AG04450 (cell line): ENCODE measurements around the gene OLR1. TPM values are rescaled to one million over a fixed set of nuclear protein-coding genes. Genes with fewer than 3 reads are reported as not detected.
A peak's percentile ranks its signal among the peaks of the same experiment; 100 is the strongest.

Experiments used
- CTCF ChIA-PET: fragments of 300-600, 350-600 bp; formaldehyde crosslinking; extraction: SDS; loops from one replicate; lab custom pipeline; 2022; ENCODE audit warnings: antibody characterized with exemption, inconsistent platforms; lab: Charles Lee
- POLR2A ChIA-PET: fragments of 350-600 bp; formaldehyde crosslinking; extraction: SDS; loops from one replicate; lab custom pipeline; 2021; ENCODE audit warnings: antibody characterized with exemption, inconsistent platforms; lab: Yijun Ruan, JAX
- DNase-seq: peaks from one replicate; pipeline ENCODE4 v3.0.0-alpha.2; 2011; ENCODE audit warnings: low read depth, low spot score
- H3K27ac ChIP-seq: one replicate; pipeline ENCODE4 v1.5.1; 2012; ENCODE audit warnings: low read depth, low read length, control low read depth
- H3K27me3 ChIP-seq: one replicate; pipeline ENCODE4 v1.6.0; 2012; ENCODE audit warnings: low read length; ENCODE audit not compliant: control insufficient read depth, insufficient read depth
- H3K4me3 ChIP-seq: 2 replicates; pipeline ENCODE4 v1.5.1; 2011; ENCODE audit warnings: mild to moderate bottlenecking, low read depth, low read length, control low read depth
- H3K9me3 ChIP-seq: 2 replicates; pipeline ENCODE4 v1.5.1; 2012; ENCODE audit warnings: low read length; ENCODE audit not compliant: control insufficient read depth, insufficient read depth
- CTCF ChIP-seq: IDR thresholded peaks from 2 replicates; pipeline ENCODE4 v1.5.1; 2011; ENCODE audit warnings: low read depth, low read length, control low read depth, inconsistent platforms
- polyA plus RNA-seq: library from polyadenylated mRNA; depleted of rRNA; stranded (reverse); fragments of >200 nt; gene quantifications from 2 replicates; pipeline ENCODE4 v1.2.3, GENCODE V29; 2011

Gene OLR1
- polyA plus RNA-seq, 1 experiment: 15.3 TPM

- Histone ChIP-seq H3K27me3 (no peaks in the 10 kb centered on the region), H3K27ac (peak overlapping the region; percentile 100), H3K9me3 (no peaks in the 10 kb centered on the region; the same call in 1 of the 2 replicates), H3K4me3 (peak overlapping the region; percentile 100)
- POLR2A ChIA-PET: interaction anchor here (0.7 to 2.9 kb wide), 8 partner anchors 10 to 152 kb away, joined by 3 to 24 read pairs (median 7); no protein-coding TSS in a partner anchor
- no peak for TF ChIP-seq CTCF
- CTCF ChIA-PET: interaction anchor here (4.4 kb wide), 1 partner anchor 60 kb away, joined by 36 read pairs; no protein-coding TSS in a partner anchor
- DNase-seq: peak; percentile 99
Observed at GRCh38 chr12:10211940-10212738, 40.2 kb upstream of the OLR1 start.

- ChIA-PET POLR2A (interaction anchor here (2.6 kb wide), 1 partner anchor 42 kb away, joined by 24 read pairs; no protein-coding TSS in a partner anchor), CTCF (interaction anchor here (1.3 to 4.4 kb wide), 2 partner anchors 58 to 59 kb away, joined by 3 to 36 read pairs; no protein-coding TSS in a partner anchor)
- Histone ChIP-seq H3K4me3 (no peak overlapping the region), H3K9me3 (no peaks in the 10 kb centered on the region; the same call in 1 of the 2 replicates), H3K27ac (peak overlapping the region; percentile 100), H3K27me3 (no peaks in the 10 kb centered on the region)
- DNase-seq: no peak
- no peak for TF ChIP-seq CTCF
Observed at GRCh38 chr12:10211101-10211939, 39.4 kb upstream of the OLR1 start.

GRCh38 chr12:10210225-10210624 lies 38.3 kb upstream of the OLR1 start:
- ChIA-PET POLR2A (interaction anchor here (0.6 kb wide), 1 partner anchor 25 kb away, joined by 4 read pairs; no protein-coding TSS in a partner anchor), CTCF (interaction anchor here (1.3 kb wide), 1 partner anchor 57 kb away, joined by 3 read pairs; no protein-coding TSS in a partner anchor)
- no peak for TF ChIP-seq CTCF
- DNase-seq: no peak
- no peaks in the 10 kb centered on the region for H3K27me3 ChIP-seq
- H3K9me3 ChIP-seq: no peaks in the 10 kb centered on the region; the same call in 1 of the 2 replicates
- no peak overlapping the region for H3K4me3 ChIP-seq
- no peak overlapping the region for H3K27ac ChIP-seq

- POLR2A ChIA-PET: no interaction called here
- H3K4me3 ChIP-seq: no peak overlapping the region
- CTCF ChIA-PET: interaction anchor here (0.8 to 0.9 kb wide), 2 partner anchors 17 to 54 kb away, joined by 3 to 4 read pairs; no protein-coding TSS in a partner anchor
- DNase-seq: no peak
- H3K27ac ChIP-seq: no peak overlapping the region
- H3K9me3 ChIP-seq: no peaks in the 10 kb centered on the region; the same call in 1 of the 2 replicates
- no peaks in the 10 kb centered on the region for H3K27me3 ChIP-seq
- TF ChIP-seq CTCF: no peak
Observed at GRCh38 chr12:10207136-10207535, 35.2 kb upstream of the OLR1 start.
